NB4 (cell line): ENCODE results near the gene CMIP.
A peak's percentile ranks its signal among the peaks of the same experiment; 100 is the strongest.

Source experiments
- DNase-seq: peaks from one replicate; pipeline ENCODE4 v3.0.0; 2010; ENCODE audit warnings: low read depth
- H3K4me3 ChIP-seq: one replicate; pipeline ENCODE4 v1.5.1; 2011; ENCODE audit warnings: mild to moderate bottlenecking, low read depth, low read length, moderate library complexity
- MYC ChIP-seq: IDR thresholded peaks from 2 replicates; pipeline ENCODE4 v1.6.1; 2011; ENCODE audit warnings: low read depth, low read length
- POLR2A ChIP-seq: IDR thresholded peaks from 2 replicates; pipeline ENCODE4 v1.6.1; 2011; ENCODE audit warnings: mild to moderate bottlenecking; ENCODE audit not compliant: insufficient read length; ENCODE audit errors: extremely low read depth
- TF ChIP-seq, protein P1 (sequence below): IDR thresholded peaks from one replicate; pipeline ENCODE4 v1.5.1; 2012; ENCODE audit warnings: low read depth, low read length
- TF ChIP-seq, protein P2 (sequence below): IDR thresholded peaks from 2 replicates; pipeline ENCODE4 v1.6.1; 2011; ENCODE audit warnings: low read depth, low read length

The CMIP gene

DNA sequence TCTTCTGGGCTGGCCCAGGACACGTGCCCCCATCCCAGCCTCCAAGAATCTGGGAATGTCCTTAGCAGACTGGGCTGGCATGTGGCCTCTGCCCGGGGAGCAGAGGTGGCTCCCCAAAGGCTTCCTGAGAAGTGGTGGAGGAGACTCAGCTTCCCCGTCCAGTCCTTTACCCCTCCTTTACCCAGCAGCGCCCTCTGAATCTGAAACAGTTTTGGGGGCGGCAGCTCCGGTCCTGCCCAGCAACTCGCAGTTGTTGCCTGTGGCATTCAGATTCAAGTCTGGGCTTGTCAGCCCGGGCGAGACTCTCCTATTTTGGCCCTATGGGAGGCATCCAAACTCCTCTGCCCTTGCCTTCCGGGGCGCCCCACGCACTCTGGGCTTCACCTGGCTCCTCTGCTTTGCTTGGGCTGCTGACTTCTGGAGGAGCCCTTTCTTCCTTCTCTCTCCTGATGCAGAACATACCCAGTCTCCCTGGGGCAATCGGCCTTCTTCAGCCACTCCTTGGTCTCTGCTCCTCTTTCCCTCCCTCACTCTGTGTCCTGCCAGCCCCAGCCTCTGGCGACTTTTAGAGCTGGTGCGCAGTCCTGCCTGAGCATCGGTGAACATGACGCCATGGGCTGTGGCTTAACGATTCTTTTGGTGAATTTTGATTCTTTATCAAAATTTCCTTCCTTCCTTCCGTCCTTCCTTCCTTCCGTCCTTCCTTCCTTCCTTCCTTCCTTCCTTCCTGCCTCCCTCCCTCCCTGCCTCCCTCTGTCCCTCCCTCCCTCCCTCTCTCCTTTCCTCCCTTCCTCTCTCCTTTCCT, 55.2 kb downstream of the CMIP start:
- TF ChIP-seq, protein P1, sequence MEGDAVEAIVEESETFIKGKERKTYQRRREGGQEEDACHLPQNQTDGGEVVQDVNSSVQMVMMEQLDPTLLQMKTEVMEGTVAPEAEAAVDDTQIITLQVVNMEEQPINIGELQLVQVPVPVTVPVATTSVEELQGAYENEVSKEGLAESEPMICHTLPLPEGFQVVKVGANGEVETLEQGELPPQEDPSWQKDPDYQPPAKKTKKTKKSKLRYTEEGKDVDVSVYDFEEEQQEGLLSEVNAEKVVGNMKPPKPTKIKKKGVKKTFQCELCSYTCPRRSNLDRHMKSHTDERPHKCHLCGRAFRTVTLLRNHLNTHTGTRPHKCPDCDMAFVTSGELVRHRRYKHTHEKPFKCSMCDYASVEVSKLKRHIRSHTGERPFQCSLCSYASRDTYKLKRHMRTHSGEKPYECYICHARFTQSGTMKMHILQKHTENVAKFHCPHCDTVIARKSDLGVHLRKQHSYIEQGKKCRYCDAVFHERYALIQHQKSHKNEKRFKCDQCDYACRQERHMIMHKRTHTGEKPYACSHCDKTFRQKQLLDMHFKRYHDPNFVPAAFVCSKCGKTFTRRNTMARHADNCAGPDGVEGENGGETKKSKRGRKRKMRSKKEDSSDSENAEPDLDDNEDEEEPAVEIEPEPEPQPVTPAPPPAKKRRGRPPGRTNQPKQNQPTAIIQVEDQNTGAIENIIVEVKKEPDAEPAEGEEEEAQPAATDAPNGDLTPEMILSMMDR: no peak
- TF ChIP-seq MYC: no peak
- TF ChIP-seq, protein P2, sequence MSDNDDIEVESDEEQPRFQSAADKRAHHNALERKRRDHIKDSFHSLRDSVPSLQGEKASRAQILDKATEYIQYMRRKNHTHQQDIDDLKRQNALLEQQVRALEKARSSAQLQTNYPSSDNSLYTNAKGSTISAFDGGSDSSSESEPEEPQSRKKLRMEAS: no peak
- TF ChIP-seq POLR2A: no peak
- H3K4me3 ChIP-seq: no peak overlapping the region
- no peak for DNase-seq

DNA sequence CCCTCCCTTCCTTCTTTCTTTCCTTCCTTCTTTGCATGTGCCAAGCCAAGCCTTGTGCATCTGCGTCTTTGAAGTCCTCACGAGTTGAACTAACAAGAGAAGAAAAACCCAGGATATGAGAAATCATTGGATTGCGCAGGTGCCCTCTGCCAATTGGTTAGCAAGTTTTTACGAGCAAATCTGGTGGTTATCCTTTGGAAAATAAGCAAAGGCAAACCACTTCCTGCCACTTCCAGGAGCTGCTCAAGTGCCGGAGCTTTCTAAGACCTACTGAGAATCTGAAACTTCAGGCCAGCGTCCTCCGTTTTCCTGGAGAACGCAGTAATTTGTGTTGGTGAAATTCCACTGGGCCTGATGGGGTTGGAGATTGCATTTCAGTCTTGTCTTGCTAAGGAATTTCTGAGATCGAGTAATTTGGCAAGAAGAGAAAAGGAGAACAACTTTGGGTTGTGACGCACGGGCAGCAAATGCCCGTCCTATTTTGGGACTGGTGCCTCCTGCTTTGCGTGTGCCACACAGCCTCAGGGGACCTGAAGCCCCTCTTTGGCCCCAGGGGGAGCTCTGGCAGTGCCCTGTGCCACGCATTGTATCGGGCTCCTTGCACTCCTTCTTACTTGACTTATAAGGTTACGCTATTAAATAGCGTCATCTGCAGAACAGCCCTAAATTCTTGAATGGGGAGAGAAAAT, 56.4 kb downstream of the CMIP start:
- no peak overlapping the region for H3K4me3 ChIP-seq
- TF ChIP-seq MYC: no peak
- TF ChIP-seq POLR2A: no peak
- TF ChIP-seq, protein P1: no peak
- TF ChIP-seq, protein P2: no peak
- DNase-seq: peak; percentile 73

DNA sequence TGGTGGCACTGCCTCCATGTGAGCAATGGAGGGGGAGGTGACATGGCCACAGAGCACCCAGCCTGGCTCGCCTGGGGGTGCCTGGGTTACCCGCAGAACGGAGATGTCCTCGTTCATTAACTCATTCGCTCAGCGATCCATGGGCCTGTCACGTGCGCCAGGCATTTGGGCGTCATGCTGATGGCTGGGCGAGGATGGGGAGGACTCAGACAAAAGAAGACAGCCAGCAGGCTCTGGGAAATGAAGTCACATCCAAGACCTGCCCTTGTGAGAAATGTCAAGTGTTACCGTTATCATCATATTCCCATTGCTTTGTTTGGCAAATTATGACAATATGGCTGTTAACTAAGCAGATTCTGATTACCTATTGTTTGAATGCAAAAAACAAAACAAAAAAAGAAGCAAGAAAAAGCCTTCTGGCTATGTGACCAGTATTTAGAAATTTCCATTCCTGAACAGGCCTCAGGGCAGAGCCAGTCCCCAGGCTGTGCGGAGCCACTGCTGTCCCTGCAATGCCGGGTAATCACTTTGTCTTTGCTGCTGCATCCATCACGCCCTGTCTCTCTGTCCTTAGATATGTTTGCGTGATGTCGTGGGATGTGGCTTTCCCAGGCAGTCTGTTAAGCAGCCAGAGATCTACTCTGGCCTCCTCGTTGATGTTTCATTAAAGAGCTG, 57.9 kb downstream of the CMIP start:
- TF ChIP-seq, protein P1: no peak
- TF ChIP-seq POLR2A: no peak
- TF ChIP-seq, protein P2: no peak
- no peak for TF ChIP-seq MYC
- no peak overlapping the region for H3K4me3 ChIP-seq
- DNase-seq: no peak

DNA sequence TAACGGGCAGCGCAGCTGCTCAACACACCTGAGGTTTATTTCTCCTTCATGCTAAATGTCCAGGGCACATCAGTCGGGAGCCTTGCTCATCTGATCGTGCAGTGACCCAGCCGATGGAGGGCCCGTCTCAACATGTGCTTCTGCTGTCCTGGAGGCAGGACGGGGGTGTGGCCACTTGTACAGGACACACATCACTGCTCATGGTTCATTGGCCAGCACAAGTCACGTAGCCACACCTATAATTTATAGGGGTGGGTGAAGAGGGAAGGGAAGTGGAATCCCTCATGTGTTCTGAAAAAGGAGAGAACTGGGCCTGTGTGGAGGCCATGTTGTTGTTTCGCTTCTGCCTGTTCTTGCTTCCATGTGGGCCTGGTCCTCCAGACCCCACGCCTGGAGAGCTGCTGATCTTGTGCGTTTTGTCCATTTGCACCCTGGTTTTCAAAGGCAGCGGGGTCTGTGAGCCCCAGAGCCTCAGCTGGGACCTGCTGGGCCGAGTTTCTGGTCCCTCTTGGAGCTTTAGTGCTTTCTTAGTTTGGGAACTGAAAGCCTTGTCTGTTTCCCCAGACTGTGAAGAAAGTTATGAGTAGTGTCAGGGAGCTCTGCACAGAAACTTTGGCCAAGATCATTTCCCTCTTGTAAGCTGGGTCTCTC, 60.5 kb downstream of the CMIP start:
- no peak overlapping the region for H3K4me3 ChIP-seq
- peak; percentile 71 for DNase-seq
- TF ChIP-seq, protein P1: no peak
- TF ChIP-seq, protein P2: peak; percentile 48

DNA sequence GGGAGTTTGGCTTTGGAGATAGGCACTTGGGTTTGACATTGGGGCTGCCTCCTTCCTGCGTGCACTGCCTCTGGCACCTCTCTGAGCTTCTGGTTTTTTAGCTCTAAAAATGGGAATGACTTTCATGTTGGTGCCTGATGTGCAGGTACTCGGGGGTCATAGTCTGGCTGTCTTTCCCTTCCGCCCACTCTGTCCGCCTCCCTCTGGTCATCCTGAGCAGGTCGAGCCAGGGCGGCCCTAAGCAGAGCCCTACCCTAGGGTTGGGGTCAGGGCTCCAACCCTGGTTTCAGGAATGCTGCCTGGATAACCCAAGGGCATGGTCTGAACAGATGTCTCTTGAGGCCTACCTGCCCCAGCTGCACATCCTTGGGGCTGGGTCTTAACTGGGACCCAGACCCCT, 64.8 kb downstream of the CMIP start:
- DNase-seq: no peak
- H3K4me3 ChIP-seq: no peak overlapping the region
- TF ChIP-seq, protein P2: no peak
- TF ChIP-seq POLR2A: no peak
- TF ChIP-seq, protein P1: no peak
- TF ChIP-seq MYC: no peak
